ENCODE data around the gene DNMT3B. TPM values are rescaled to one million over a fixed set of nuclear protein-coding genes. Genes with fewer than 3 reads are reported as not detected.
A peak's percentile ranks its signal among the peaks of the same experiment; 100 is the strongest.

Gene DNMT3B
- polyA plus RNA-seq, 1 donor (not counting 4 experiments of a cell fraction or from before 2014, with no cell fraction given): 1.1 TPM

DNA sequence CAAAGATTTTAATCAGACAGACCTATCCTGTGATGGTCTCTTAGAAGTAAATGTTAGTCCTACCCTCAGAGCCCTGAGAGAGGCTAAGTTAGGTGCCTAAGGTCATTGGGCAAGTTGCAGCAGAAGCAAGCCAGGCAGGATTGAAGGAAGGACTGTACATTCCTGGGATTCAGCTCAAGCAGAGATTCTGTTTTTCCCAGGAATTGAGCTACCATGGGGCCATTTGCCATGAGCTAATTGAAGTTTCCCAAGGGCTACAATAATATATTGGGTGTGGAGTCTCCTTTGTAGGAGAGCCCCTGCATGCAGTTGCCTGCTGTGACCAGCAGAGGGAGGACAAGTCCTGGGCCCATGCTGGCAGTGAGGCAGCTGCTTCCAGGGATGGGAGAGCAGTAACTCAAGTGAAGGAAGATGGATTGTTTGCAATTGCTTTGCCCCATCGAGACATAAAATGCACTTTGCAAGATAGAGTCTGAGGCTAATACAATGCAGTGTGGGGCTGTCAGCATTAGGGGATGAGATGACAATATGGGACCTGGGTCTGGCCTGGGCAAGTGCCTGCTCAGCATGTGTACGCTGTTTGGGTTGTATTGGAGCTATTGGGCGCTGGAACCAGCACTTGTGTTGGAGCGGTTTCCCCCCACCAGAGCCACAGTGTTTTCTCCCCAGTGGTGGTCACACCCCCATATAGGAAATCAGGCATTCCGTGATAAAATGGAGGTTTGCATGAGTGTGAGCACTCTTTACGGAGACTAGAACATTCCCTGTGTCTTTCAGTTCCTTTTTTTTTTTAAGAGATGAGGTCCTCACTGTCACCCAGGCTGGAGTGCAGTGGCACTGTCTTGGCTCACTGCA, 27.9 kb downstream of the DNMT3B start:
- peak; percentile 67 for FAIRE-seq
- H4K20me1 ChIP-seq (ENCODE audit: control insufficient read depth, extremely low read depth, insufficient read depth, low read length): no peaks in the 10 kb centered on the region

DNA sequence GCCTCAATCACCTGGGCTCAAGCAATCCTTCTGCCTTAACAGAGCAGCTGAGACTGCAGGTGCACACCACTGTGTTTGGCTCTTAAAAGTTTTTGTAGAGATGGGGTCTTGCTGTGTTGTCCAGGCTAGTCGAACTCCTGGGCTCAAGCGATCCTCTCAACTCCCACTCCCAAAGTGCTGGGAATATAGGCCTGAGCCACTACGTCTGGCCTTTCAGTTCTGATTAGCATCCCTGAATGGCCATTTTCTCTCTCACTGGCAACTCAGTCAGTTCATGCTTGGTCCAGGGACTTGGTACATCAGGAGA, 28.5 kb downstream of the DNMT3B start:
- Histone ChIP-seq H3K9ac (ENCODE audit: control insufficient read depth, extremely low read depth, insufficient read depth, low read length) (no peak overlapping the region), H3K4me2 (ENCODE audit: control insufficient read depth, extremely low read depth, insufficient read depth, low read depth, low read length) (no peak overlapping the region), H3K4me1 (ENCODE audit: control insufficient read depth, extremely low read depth, insufficient read depth, low read length) (peaks cover 17% of the 10 kb centered on the region), H4K20me1 (ENCODE audit: control insufficient read depth, extremely low read depth, insufficient read depth, low read length) (no peaks in the 10 kb centered on the region), H3K36me3 (ENCODE audit: control insufficient read depth in 2 of 2, extremely low read depth in 1 of 2, insufficient read depth in 2 of 2, low read length in 2 of 2) (no peaks in the 10 kb centered on the region), H3K27me3 (ENCODE audit: control insufficient read depth, extremely low read depth, insufficient read depth, low read length) (no peaks in the 10 kb centered on the region), H3K79me2 (ENCODE audit: control insufficient read depth, insufficient read depth, low read length) (no peaks in the 10 kb centered on the region), H2AFZ (ENCODE audit: control insufficient read depth, low read length) (no peak overlapping the region), H3K27ac (ENCODE audit: control insufficient read depth, insufficient read depth, low read length) (no peak overlapping the region), H3K9me1 (ENCODE audit: control insufficient read depth, extremely low read depth, insufficient read depth, low read length) (no peaks in the 10 kb centered on the region), H3K9me3 (ENCODE audit: control insufficient read depth, low read depth, low read length) (no peaks in the 10 kb centered on the region), H3K4me3 (ENCODE audit: control insufficient read depth in 2 of 3, extremely low read depth in 1 of 3, insufficient read depth in 2 of 3, low read depth in 1 of 3, low read length in 3 of 3) (no peak overlapping the region)
- dilution Hi-C loops (cut with MboI; ENCODE audit: extremely low pct_ligation_motif_present, low sequenced_read_pairs): no loop called here
- TF ChIP-seq, protein P1, sequence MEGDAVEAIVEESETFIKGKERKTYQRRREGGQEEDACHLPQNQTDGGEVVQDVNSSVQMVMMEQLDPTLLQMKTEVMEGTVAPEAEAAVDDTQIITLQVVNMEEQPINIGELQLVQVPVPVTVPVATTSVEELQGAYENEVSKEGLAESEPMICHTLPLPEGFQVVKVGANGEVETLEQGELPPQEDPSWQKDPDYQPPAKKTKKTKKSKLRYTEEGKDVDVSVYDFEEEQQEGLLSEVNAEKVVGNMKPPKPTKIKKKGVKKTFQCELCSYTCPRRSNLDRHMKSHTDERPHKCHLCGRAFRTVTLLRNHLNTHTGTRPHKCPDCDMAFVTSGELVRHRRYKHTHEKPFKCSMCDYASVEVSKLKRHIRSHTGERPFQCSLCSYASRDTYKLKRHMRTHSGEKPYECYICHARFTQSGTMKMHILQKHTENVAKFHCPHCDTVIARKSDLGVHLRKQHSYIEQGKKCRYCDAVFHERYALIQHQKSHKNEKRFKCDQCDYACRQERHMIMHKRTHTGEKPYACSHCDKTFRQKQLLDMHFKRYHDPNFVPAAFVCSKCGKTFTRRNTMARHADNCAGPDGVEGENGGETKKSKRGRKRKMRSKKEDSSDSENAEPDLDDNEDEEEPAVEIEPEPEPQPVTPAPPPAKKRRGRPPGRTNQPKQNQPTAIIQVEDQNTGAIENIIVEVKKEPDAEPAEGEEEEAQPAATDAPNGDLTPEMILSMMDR (optimal IDR thresholded peaks at IDR 0.05 in 1 of 3, IDR thresholded peaks at IDR 0.05 in 1 of 3, conservative IDR thresholded peaks at IDR 0.05 in 1 of 3; ENCODE audit: extremely low read depth in 1 of 3, insufficient read depth in 2 of 3, low read length in 3 of 3): no peak
- TF ChIP-seq EZH2 (IDR thresholded peaks at IDR 0.05; ENCODE audit: low read length): no peak
- DNase-seq (ENCODE audit: low read depth, low spot score) (no peak), FAIRE-seq (no peak)

More for the DNA sequence above, 27.9 kb downstream of the DNMT3B start:
- Histone ChIP-seq H3K79me2 (ENCODE audit: control insufficient read depth, insufficient read depth, low read length) (no peaks in the 10 kb centered on the region), H3K9me1 (ENCODE audit: control insufficient read depth, extremely low read depth, insufficient read depth, low read length) (no peaks in the 10 kb centered on the region), H3K4me1 (ENCODE audit: control insufficient read depth, extremely low read depth, insufficient read depth, low read length) (peaks cover 17% of the 10 kb centered on the region), H3K9ac (ENCODE audit: control insufficient read depth, extremely low read depth, insufficient read depth, low read length) (no peak overlapping the region), H3K4me2 (ENCODE audit: control insufficient read depth, extremely low read depth, insufficient read depth, low read depth, low read length) (no peak overlapping the region), H3K4me3 (ENCODE audit: control insufficient read depth in 2 of 3, extremely low read depth in 1 of 3, insufficient read depth in 2 of 3, low read depth in 1 of 3, low read length in 3 of 3) (no peak overlapping the region), H3K27ac (ENCODE audit: control insufficient read depth, insufficient read depth, low read length) (no peak overlapping the region), H3K9me3 (ENCODE audit: control insufficient read depth, low read depth, low read length) (no peaks in the 10 kb centered on the region), H3K27me3 (ENCODE audit: control insufficient read depth, extremely low read depth, insufficient read depth, low read length) (no peaks in the 10 kb centered on the region), H2AFZ (ENCODE audit: control insufficient read depth, low read length) (no peak overlapping the region), H3K36me3 (ENCODE audit: control insufficient read depth in 2 of 2, extremely low read depth in 1 of 2, insufficient read depth in 2 of 2, low read length in 2 of 2) (no peaks in the 10 kb centered on the region)
- no peak for DNase-seq (ENCODE audit: low read depth, low spot score)
- TF ChIP-seq, protein P1 (optimal IDR thresholded peaks at IDR 0.05 in 1 of 3, IDR thresholded peaks at IDR 0.05 in 1 of 3, conservative IDR thresholded peaks at IDR 0.05 in 1 of 3; ENCODE audit: extremely low read depth in 1 of 3, insufficient read depth in 2 of 3, low read length in 3 of 3): peak; percentile 98 to 100 (median 99)
- no peak for TF ChIP-seq EZH2 (IDR thresholded peaks at IDR 0.05; ENCODE audit: low read length)
- dilution Hi-C loops (cut with MboI; ENCODE audit: extremely low pct_ligation_motif_present, low sequenced_read_pairs): no loop called here
